Measurements from ENCODE around the gene CTAGE1. TPM values are rescaled to one million over a fixed set of nuclear protein-coding genes. Genes with fewer than 3 reads are reported as not detected.

The CTAGE1 gene
- under 0.01 TPM in 1 of 2 replicates, not detected in the other for total RNA-seq

GRCh38 chr18:22417496-22418188 is at the start of gene CTAGE1:
CTAGE1 (minus strand) TSS chr18:22417915; CDS start chr18:22417811, 104 bp downstream.

Other genes with a start within 250 kb of the CTAGE1 start
- 1.7 and 4.2 TPM in 2 replicates for gene GATA6, start 248.3 kb downstream of the CTAGE1 start, total RNA-seq